Activated CD4-positive, CD25-positive, alpha-beta regulatory T cell (primary cell): ENCODE results near the gene CDC26.
"Not testable (repeated sequence)": the region's sequence is repeated elsewhere in the genome, so short reads cannot be mapped to it uniquely, and the experiment has no call there.

Experiments
- DNase-seq, 4 experiments: peaks; one replicate each; lab custom pipeline; 2025; lab: John Stamatoyannopoulos, UW

The CDC26 gene

GRCh38 chr9:113238202-113238858 is 37.0 kb downstream of the CDC26 start:
- DNase-seq, result no peak

GRCh38 chr9:113237026-113237425 is 38.3 kb downstream of the CDC26 start:
- no peak for DNase-seq

GRCh38 chr9:113235701-113236255 is 39.6 kb downstream of the CDC26 start:
- not testable (repeated sequence) for DNase-seq

- no peak for DNase-seq
Measured at GRCh38 chr9:113231701-113232100, 43.7 kb downstream of the CDC26 start.

GRCh38 chr9:113228130-113228665 is 47.2 kb downstream of the CDC26 start:
- DNase-seq, result no peak

- DNase-seq, result no peak
Measured at GRCh38 chr9:113227436-113227835, 47.9 kb downstream of the CDC26 start.

- DNase-seq, result no peak
Measured at GRCh38 chr9:113223963-113224362, 51.4 kb downstream of the CDC26 start.

GRCh38 chr9:113222482-113222841 is 52.9 kb downstream of the CDC26 start:
- no peak for DNase-seq

GRCh38 chr9:113221800-113222481 is 53.4 kb downstream of the CDC26 start:
- no peak for DNase-seq

GRCh38 chr9:113221003-113221799 is 54.2 kb downstream of the CDC26 start, which contains the start of the genes FKBP15 and SLC31A1:
FKBP15 (minus strand) TSS chr9:113221277; CDS start chr9:113221243, 34 bp downstream.
SLC31A1 (plus strand) TSS chr9:113221544; CDS start chr9:113256149, 34,605 bp downstream.
- peak; percentile 90 to 94 (median 91) for DNase-seq

GRCh38 chr9:113220467-113221002 is 54.8 kb downstream of the CDC26 start:
- no peak for DNase-seq

- DNase-seq, result no peak
Measured at GRCh38 chr9:113219969-113220368, 55.4 kb downstream of the CDC26 start.

GRCh38 chr9:113219186-113219936 is 56.0 kb downstream of the CDC26 start:
- no peak for DNase-seq
